CD8-positive, alpha-beta memory T cell (primary cell): ENCODE measurements around the gene TBC1D23. TPM values are rescaled to one million over a fixed set of nuclear protein-coding genes. Genes with fewer than 3 reads are reported as not detected.
"Not testable (repeated sequence)": the region's sequence is repeated elsewhere in the genome, so short reads cannot be mapped to it uniquely, and the experiment has no call there.

Source experiments
- CTCF ChIA-PET: fragments of 350-600 bp; sonication (Branson Sonifier 250); formaldehyde crosslinking; loops from one replicate; lab custom pipeline; 2021; ENCODE audit warnings: antibody characterized with exemption; lab: Charles Lee
- POLR2A ChIA-PET: fragments of 350-600 bp; sonication (Branson Sonifier 250); formaldehyde crosslinking; loops from one replicate; lab custom pipeline; 2021; ENCODE audit warnings: antibody characterized with exemption; lab: Charles Lee
- DNase-seq, 5 donors: peaks; one replicate each; pipeline versions ENCODE4 v3.0.0 to v3.0.0-alpha.2; 2020 to 2022; ENCODE audit warnings: mixed read lengths in 1 of 5
- H3K27ac ChIP-seq: one replicate; pipeline ENCODE4 v1.7.0; 2013; ENCODE audit warnings: low read depth, mild to moderate bottlenecking, low read length, moderate library complexity
- H3K27me3 ChIP-seq: 2 replicates; pipeline ENCODE4 v1.7.0; 2013; ENCODE audit warnings: low read length, mild to moderate bottlenecking; ENCODE audit not compliant: insufficient read depth, poor library complexity, severe bottlenecking
- H3K36me3 ChIP-seq: 2 replicates; pipeline ENCODE4 v1.7.0; 2013; ENCODE audit warnings: mild to moderate bottlenecking, low read length, moderate library complexity; ENCODE audit not compliant: insufficient read depth
- H3K4me1 ChIP-seq: 2 replicates; pipeline ENCODE4 v1.7.0; 2013; ENCODE audit warnings: mild to moderate bottlenecking, low read length, moderate library complexity; ENCODE audit not compliant: insufficient read depth
- H3K4me3 ChIP-seq: 2 replicates; pipeline ENCODE4 v1.7.0; 2013; ENCODE audit warnings: mild to moderate bottlenecking, low read length
- H3K9me3 ChIP-seq: 2 replicates; pipeline ENCODE4 v1.7.0; 2013; ENCODE audit warnings: mild to moderate bottlenecking, low read length
- H3K27ac Mint-ChIP-seq, 8 donors: one replicate each; pipeline ENCODE4 v1.8.0; 2020 to 2021; ENCODE audit warnings: mixed read lengths in 8 of 8, mild to moderate bottlenecking in 6 of 8, inconsistent platforms in 3 of 8, moderate library complexity in 3 of 8
- H3K27me3 Mint-ChIP-seq, 2 donors: one replicate each; pipeline ENCODE4 v1.8.0; 2020 to 2021; ENCODE audit warnings: mixed read lengths in 2 of 2, mild to moderate bottlenecking in 1 of 2, moderate library complexity in 1 of 2
- H3K36me3 Mint-ChIP-seq, 3 donors: one replicate each; pipeline ENCODE4 v1.8.0; 2020 to 2021; ENCODE audit warnings: mixed read lengths in 3 of 3, inconsistent platforms in 1 of 3, mild to moderate bottlenecking in 1 of 3
- H3K4me1 Mint-ChIP-seq, 3 donors: one replicate each; pipeline ENCODE4 v1.8.0; 2020 to 2021; ENCODE audit warnings: mixed read lengths in 3 of 3, inconsistent platforms in 1 of 3, mild to moderate bottlenecking in 1 of 3
- H3K4me3 Mint-ChIP-seq, 7 donors: one replicate each; pipeline ENCODE4 v1.8.0; 2020 to 2021; ENCODE audit warnings: mixed read lengths in 7 of 7, mild to moderate bottlenecking in 6 of 7, moderate library complexity in 4 of 7, inconsistent platforms in 2 of 7
- H3K9me3 Mint-ChIP-seq, 5 donors: one replicate each; pipeline ENCODE4 v1.8.0; 2020 to 2022; ENCODE audit warnings: mixed read lengths in 5 of 5, mild to moderate bottlenecking in 3 of 5, moderate library complexity in 2 of 5, inconsistent platforms in 1 of 5
- polyA plus RNA-seq: library from polyadenylated mRNA; unstranded; fragments of 300-500 nt; fragmentation: Illumina TruSeq; gene quantifications from one replicate; pipeline ENCODE4 v1.2.3, GENCODE V29; 2021
- total RNA-seq, 2 experiments: library from RNA; stranded (reverse); gene quantifications; one replicate each; pipeline ENCODE4 v1.2.3, GENCODE V29; 2021

TBC1D23 gene
- total and polyA plus RNA-seq, 3 experiments from 2014 or later, result 21.0 to 23.1 (median 21.9) TPM

DNA sequence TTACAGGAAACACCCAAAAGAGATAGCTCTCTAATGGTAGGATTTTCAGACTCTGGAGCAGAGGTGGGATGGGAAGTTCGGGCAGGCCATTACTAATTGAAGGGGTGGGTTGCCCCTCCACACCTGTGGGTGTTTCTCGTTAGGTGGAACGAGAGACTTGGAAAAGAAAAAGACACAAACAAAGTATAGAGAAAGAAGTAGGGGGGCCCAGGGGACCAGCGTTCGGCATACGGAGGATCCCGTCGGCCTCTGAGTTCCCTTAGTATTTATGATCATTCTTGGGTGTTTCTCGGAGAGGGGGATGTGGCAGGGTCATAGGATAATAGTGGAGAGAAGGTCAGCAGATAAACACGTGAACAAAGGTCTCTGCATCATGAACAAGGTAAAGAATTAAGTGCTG lies 75.4 kb downstream of the TBC1D23 start:
- CTCF ChIA-PET, result interaction anchor here (0.9 kb wide), 1 partner anchor 19 kb away, joined by 3 read pairs; no protein-coding TSS in a partner anchor
- peaks cover 10% of the 10 kb centered on the region for H3K4me1 ChIP-seq
- H3K9me3 ChIP-seq, H3K36me3 ChIP-seq, POLR2A ChIA-PET, H3K9me3 Mint-ChIP-seq, H3K27ac ChIP-seq, H3K27me3 Mint-ChIP-seq, H3K27me3 ChIP-seq, H3K4me3 ChIP-seq, DNase-seq: not testable (repeated sequence)
- H3K4me3 Mint-ChIP-seq, result peak overlapping the region; percentile 30 to 95 (median 91)
- peaks cover 0 to 25% (median 7%) of the 10 kb centered on the region in 3 donors for H3K36me3 Mint-ChIP-seq
- peaks cover 24 to 33% (median 26%) of the 10 kb centered on the region in 3 donors for H3K4me1 Mint-ChIP-seq
- peak overlapping the region in 7 of 8 donors; percentile 43 to 96 (median 84) for H3K27ac Mint-ChIP-seq

DNA sequence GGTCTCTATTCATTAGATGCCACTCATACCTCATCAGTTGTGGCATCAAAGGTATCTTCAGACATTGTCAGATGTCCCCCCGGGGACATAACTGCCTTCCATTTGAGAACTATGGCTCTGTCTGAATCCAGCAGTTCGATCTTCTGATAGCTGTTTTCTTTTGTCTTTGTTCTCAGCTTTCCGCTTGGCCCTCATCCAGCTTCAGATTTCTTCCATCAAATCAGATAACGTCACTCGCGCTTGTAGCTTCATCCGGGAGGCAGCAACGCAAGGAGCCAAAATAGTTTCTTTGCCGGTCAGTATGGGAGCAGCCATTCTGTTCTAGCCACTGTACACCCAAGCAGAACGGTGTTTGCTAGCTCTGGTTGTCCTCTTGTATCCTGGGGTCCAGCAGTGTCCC lies 78.1 kb downstream of the TBC1D23 start:
- Histone ChIP-seq H3K4me1 (peaks cover 14% of the 10 kb centered on the region), H3K27me3 (no peaks in the 10 kb centered on the region), H3K9me3 (no peaks in the 10 kb centered on the region), H3K4me3 (no peak overlapping the region), H3K36me3 (peaks cover 9% of the 10 kb centered on the region), H3K27ac (no peak overlapping the region)
- ChIA-PET POLR2A (no interaction called here), CTCF (interaction anchor here (1.4 kb wide), 1 partner anchor 18 kb away, joined by 3 read pairs; no protein-coding TSS in a partner anchor)
- peaks cover 0 to 6% (median 0%) of the 10 kb centered on the region in 5 donors for H3K9me3 Mint-ChIP-seq
- peak overlapping the region in 2 of 8 donors; percentile 26 to 31 for H3K27ac Mint-ChIP-seq
- H3K4me3 Mint-ChIP-seq, result peak overlapping the region in 1 of 7 donors; percentile 79
- no peaks in the 10 kb centered on the region for H3K27me3 Mint-ChIP-seq
- DNase-seq, result no peak
- peaks cover 9 to 48% (median 14%) of the 10 kb centered on the region in 3 donors for H3K36me3 Mint-ChIP-seq
- peaks cover 26 to 42% (median 39%) of the 10 kb centered on the region in 3 donors for H3K4me1 Mint-ChIP-seq

DNA sequence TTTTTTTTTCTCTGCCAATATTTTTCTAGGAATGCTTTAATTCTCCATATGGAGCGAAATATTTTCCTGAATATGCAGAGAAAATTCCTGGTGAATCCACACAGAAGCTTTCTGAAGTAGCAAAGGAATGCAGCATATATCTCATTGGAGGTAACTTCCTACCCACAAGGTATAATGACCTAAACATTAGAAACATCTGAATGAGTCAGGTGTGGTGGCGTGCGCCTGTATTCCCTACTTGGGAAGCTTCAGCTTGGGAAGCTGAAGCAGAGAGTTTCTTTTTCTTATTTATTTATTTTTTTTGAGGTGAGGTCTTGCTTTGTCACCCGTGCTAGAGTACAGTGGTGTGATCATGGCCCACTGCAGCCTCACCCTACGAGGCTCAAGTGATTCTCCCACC lies 79.0 kb downstream of the TBC1D23 start:
- Histone ChIP-seq H3K27ac (no peak overlapping the region), H3K4me1 (peaks cover 14% of the 10 kb centered on the region), H3K4me3 (no peak overlapping the region), H3K36me3 (peaks cover 13% of the 10 kb centered on the region), H3K27me3 (no peaks in the 10 kb centered on the region), H3K9me3 (no peaks in the 10 kb centered on the region)
- Mint-ChIP-seq H3K27me3 (no peaks in the 10 kb centered on the region), H3K36me3 (peaks cover 9 to 52% (median 14%) of the 10 kb centered on the region in 3 donors), H3K9me3 (peaks cover 0 to 6% (median 0%) of the 10 kb centered on the region in 5 donors), H3K27ac (no peak overlapping the region), H3K4me3 (no peak overlapping the region), H3K4me1 (peaks cover 23 to 41% (median 36%) of the 10 kb centered on the region in 3 donors)
- ChIA-PET POLR2A (interaction anchor here (0.6 kb wide), 1 partner anchor 289 kb away, joined by 3 read pairs; no protein-coding TSS in a partner anchor), CTCF (no interaction called here)
- no peak for DNase-seq

DNA sequence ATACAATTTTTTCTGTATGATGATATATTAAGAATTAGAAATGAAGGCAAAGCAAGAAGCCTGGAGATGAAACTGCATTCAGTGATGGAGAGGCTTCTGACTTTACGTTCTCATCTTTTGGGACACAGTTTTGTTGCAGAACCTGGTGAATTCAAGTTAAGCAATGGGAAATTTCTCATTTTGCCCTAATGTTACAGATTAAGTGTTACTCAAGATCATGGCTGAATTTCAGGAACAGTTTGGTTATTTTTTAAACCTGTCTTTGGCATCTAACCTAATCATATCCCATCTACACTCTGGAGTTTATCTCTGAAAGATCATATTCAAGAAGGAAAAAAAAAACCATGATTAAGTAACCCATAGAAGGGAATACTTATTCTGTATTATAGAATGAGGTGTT lies 79.7 kb downstream of the TBC1D23 start:
- Mint-ChIP-seq H3K27me3 (no peaks in the 10 kb centered on the region), H3K36me3 (peaks cover 11 to 54% (median 18%) of the 10 kb centered on the region in 3 donors), H3K4me1 (peaks cover 16 to 35% (median 30%) of the 10 kb centered on the region in 3 donors), H3K27ac (peak overlapping the region in 1 of 8 donors; percentile 55), H3K4me3 (no peak overlapping the region), H3K9me3 (peaks cover 0 to 6% (median 0%) of the 10 kb centered on the region in 5 donors)
- DNase-seq, result no peak
- CTCF ChIA-PET, result no interaction called here
- POLR2A ChIA-PET, result no interaction called here
- Histone ChIP-seq H3K36me3 (peaks cover 17% of the 10 kb centered on the region), H3K27me3 (no peaks in the 10 kb centered on the region), H3K4me3 (no peak overlapping the region), H3K27ac (no peak overlapping the region), H3K9me3 (no peaks in the 10 kb centered on the region), H3K4me1 (peaks cover 10% of the 10 kb centered on the region)

DNA sequence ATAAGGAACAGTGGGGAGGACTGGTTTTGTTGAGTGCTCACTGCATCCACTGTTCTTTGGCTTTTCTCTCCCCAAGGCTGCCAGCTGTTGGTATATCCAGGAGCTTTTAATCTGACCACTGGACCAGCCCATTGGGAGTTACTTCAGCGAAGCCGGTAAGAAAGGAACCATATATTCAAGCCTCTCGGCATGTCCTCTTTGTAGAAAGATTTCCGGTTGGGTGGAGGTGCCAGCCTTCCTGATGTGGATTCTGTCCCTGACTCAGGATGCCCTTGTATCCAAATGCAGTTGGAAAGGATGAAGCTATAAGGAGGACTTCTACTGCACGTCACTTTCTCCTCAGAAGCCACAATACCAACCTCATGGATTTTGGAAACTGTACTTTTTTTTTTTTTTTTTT lies 87.9 kb downstream of the TBC1D23 start:
- no peak for DNase-seq
- no peaks in the 10 kb centered on the region for H3K9me3 Mint-ChIP-seq
- no peaks in the 10 kb centered on the region for H3K9me3 ChIP-seq
- H3K27me3 ChIP-seq, result no peaks in the 10 kb centered on the region
- peaks cover 0 to 9% (median 1%) of the 10 kb centered on the region in 3 donors for H3K4me1 Mint-ChIP-seq
- H3K4me1 ChIP-seq, result no peaks in the 10 kb centered on the region
- H3K36me3 Mint-ChIP-seq, result peaks cover 31 to 80% (median 35%) of the 10 kb centered on the region in 3 donors
- POLR2A ChIA-PET, result no interaction called here
- H3K27me3 Mint-ChIP-seq, result no peaks in the 10 kb centered on the region
- H3K27ac ChIP-seq, result no peak overlapping the region
- no peak overlapping the region for H3K4me3 ChIP-seq
- peaks cover 48% of the 10 kb centered on the region for H3K36me3 ChIP-seq
- no peak overlapping the region for H3K27ac Mint-ChIP-seq
- CTCF ChIA-PET, result no interaction called here
- H3K4me3 Mint-ChIP-seq, result no peak overlapping the region

DNA sequence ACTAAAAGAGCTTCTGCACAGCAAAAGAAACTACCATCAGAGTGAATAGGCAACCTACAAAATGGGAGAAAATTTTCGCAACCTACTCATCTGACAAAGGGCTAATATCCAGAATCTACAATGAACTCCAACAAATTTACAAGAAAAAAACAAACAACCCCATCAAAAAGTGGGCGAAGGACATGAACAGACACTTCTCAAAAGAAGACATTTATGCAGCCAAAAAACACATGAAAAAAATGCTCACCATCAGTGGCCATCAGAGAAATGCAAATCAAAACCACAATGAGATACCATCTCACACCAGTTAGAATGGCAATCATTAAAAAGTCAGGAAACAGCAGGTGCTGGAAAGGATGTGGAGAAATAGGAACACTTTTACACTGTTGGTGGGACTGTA lies 91.0 kb downstream of the TBC1D23 start:
- CTCF ChIA-PET, H3K27ac ChIP-seq, POLR2A ChIA-PET, H3K4me3 Mint-ChIP-seq, H3K9me3 ChIP-seq, DNase-seq, H3K27me3 Mint-ChIP-seq, H3K4me1 Mint-ChIP-seq, H3K27me3 ChIP-seq, H3K4me1 ChIP-seq, H3K27ac Mint-ChIP-seq, H3K4me3 ChIP-seq, H3K9me3 Mint-ChIP-seq: not testable (repeated sequence)
- H3K36me3 Mint-ChIP-seq, result peaks cover 23 to 82% (median 24%) of the 10 kb centered on the region in 3 donors
- H3K36me3 ChIP-seq, result peaks cover 38% of the 10 kb centered on the region

DNA sequence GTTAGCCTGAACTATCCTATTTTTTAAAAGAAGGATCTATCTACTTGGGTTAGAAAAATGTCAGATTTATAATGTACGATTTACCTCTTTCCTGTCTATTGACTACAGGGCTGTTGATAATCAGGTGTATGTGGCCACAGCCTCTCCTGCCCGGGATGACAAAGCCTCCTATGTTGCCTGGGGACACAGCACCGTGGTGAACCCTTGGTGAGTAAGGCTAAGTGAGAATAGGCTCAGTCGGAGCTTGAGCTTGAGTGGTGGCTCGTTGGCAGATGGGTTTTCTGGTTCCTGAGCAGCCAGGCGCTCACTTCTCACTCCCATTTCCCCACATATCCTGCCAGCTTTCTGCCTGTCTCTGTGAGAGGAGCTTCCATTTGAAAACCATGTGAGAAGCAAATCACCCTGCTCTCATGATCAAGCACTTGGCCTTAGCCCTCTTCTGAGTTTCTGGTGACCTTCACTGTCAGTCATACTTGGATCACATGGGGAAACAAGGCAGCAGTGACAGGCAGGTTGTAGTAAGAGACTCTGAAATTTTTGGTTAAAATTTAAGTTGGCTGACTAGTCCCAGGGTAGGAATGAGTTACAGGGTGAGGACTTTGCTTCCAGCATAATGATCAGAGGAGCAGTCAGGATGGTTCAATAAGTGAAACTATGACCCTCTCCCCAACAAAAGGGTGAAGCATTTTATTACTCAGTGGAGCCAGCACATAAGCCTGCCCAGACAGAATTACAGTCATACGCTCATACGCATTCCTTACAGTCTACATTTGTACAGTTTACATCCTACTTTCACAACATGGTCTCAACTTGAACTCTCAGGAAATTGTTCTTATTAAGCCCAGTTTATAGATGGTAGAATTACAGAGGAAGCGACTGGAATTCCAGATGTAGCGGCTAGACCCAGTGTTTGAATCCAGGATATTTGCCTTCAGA lies 91.8 kb downstream of the TBC1D23 start:
- no peak overlapping the region for H3K4me3 Mint-ChIP-seq
- DNase-seq, result no peak
- H3K27me3 Mint-ChIP-seq, result no peaks in the 10 kb centered on the region
- Histone ChIP-seq H3K4me1 (no peaks in the 10 kb centered on the region), H3K27me3 (no peaks in the 10 kb centered on the region), H3K9me3 (no peaks in the 10 kb centered on the region), H3K36me3 (peaks cover 38% of the 10 kb centered on the region), H3K4me3 (no peak overlapping the region), H3K27ac (no peak overlapping the region)
- no peaks in the 10 kb centered on the region for H3K4me1 Mint-ChIP-seq
- H3K9me3 Mint-ChIP-seq, result no peaks in the 10 kb centered on the region
- peaks cover 23 to 79% (median 24%) of the 10 kb centered on the region in 3 donors for H3K36me3 Mint-ChIP-seq
- H3K27ac Mint-ChIP-seq, result peak overlapping the region in 2 of 8 donors; percentile 33 to 81
- POLR2A ChIA-PET, result no interaction called here
- CTCF ChIA-PET, result no interaction called here

DNA sequence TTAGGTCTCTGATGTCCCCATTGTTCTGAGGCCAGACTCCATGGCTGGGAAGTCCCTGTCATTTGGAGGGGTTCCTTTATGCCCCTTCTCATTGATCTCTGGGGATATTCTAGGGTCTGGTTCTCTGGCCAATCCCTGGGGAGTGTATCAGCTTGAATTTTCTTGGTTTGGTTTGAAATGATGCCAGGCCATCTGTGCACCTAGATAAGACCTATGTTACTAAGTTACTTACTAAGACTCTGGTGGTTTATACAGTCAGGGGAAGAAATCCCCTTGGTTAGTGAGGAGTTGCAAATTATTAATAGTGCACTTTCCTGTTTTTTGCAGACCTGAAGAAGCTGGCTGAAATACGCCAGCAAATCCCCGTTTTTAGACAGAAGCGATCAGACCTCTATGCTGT lies 94.1 kb downstream of the TBC1D23 start:
- POLR2A ChIA-PET, result no interaction called here
- CTCF ChIA-PET, result no interaction called here
- peaks cover 26% of the 10 kb centered on the region for H3K36me3 ChIP-seq
- H3K4me3 ChIP-seq, result no peak overlapping the region
- Mint-ChIP-seq H3K36me3 (peaks cover 11 to 77% (median 14%) of the 10 kb centered on the region in 3 donors), H3K4me1 (no peaks in the 10 kb centered on the region), H3K4me3 (no peak overlapping the region), H3K27me3 (no peaks in the 10 kb centered on the region), H3K27ac (no peak overlapping the region), H3K9me3 (no peaks in the 10 kb centered on the region)
- H3K27me3 ChIP-seq, result no peaks in the 10 kb centered on the region
- H3K4me1 ChIP-seq, result no peaks in the 10 kb centered on the region
- no peak for DNase-seq
- no peaks in the 10 kb centered on the region for H3K9me3 ChIP-seq
- H3K27ac ChIP-seq, result no peak overlapping the region
